ENCODE measurements around the gene FBXO9.
"Not testable (repeated sequence)": the region's sequence is repeated elsewhere in the genome, so short reads cannot be mapped to it uniquely, and the experiment has no call there.

Gene FBXO9

DNA sequence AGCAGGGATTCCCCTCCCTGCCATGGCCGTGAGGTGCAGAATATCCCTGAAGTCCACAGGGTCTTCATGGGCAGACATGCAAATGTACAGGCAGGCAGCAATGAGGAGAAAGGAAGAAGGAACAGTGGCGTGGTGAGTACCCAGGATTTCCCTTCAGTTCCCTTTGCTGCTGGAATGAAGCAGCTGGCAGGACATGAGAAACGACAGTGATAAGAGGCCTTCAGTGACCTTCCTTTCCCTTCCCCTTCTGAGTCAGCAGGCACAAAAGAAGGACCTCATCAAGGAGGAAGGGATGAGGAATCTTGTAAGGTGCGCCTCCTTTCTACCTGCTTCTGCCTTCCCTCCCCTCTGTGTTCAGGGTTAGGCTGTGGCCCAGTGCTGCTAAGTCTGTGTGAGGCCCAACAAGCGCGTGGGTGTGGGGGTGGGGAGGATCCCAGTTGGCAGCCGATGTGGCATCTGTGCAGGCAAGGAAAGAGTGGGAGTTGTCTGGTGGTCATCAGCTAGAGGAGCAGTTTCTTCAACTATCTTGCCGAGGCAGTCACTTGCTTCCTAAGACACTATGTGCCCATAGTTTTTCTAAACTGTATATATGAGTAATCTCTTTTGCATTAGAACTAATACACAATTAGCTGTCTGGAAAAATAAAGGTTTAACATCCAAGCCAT is 29.5 kb upstream of the FBXO9 start:
- in situ Hi-C loops (cut with HindIII; ENCODE audit: low pct_unique_long_range_greater_than_20kb, low sequenced_read_pairs), result no loop called here
- TF ChIP-seq JUND (IDR thresholded peaks at IDR 0.05; ENCODE audit: low read depth), result no peak

GRCh38 chr6:53038141-53038540 is 27.1 kb upstream of the FBXO9 start:
- no peak for DNase-seq (ENCODE audit: low read depth in 1 of 2, low spot score in 1 of 2)
- in situ Hi-C loops (cut with HindIII; ENCODE audit: low pct_unique_long_range_greater_than_20kb, low sequenced_read_pairs), result no loop called here
- no peak for TF ChIP-seq JUND (IDR thresholded peaks at IDR 0.05; ENCODE audit: low read depth)

More for the DNA sequence above, 29.5 kb upstream of the FBXO9 start:
- DNase-seq (ENCODE audit: low read depth in 1 of 2, low spot score in 1 of 2), result no peak

DNA sequence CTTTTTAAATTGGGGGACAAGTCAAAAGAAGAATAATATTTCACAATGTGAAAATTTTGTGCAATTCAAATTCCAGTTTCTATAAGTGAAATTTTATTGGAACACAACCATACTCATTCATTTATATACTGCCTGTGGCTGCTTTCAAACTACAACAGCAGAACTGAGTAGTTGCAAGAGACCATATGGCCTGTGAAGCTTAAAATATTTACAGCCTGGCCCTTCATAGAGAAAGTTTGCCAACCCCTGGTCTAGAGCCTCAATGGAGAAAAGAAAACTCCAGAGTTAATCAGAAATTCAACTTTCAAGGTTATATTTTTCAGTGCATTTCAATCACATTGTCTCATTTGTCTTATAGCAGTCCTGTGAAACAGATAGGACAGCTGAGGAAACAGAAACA is 26.6 kb upstream of the FBXO9 start:
- DNase-seq (ENCODE audit: low read depth in 1 of 2, low spot score in 1 of 2), result no peak
- in situ Hi-C loops (cut with HindIII; ENCODE audit: low pct_unique_long_range_greater_than_20kb, low sequenced_read_pairs), result no loop called here

DNA sequence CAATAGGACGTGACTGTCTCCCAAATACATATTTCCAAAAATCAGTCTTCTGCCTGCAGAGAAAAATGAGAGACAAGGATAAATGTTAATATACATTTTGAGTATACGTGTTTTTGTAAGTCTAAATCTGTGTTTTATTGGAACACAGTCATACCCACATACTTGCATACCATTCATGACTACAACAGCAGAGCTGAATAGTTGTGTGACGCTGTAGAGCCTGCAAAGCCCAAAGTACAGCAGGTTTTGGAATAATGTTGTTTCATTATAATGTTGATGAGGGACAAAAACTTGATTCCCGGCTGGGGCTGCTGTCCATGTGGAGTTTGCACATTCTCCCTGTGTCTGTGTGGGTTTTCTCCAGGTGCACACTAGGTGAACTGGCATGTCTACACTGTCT is 23.8 kb upstream of the FBXO9 start:
- no peak for DNase-seq (ENCODE audit: low read depth in 1 of 2, low spot score in 1 of 2)
- no peak for TF ChIP-seq JUND (IDR thresholded peaks at IDR 0.05; ENCODE audit: low read depth)
- in situ Hi-C loops (cut with HindIII; ENCODE audit: low pct_unique_long_range_greater_than_20kb, low sequenced_read_pairs), result no loop called here

More for the DNA sequence above, 26.6 kb upstream of the FBXO9 start:
- no peak for TF ChIP-seq JUND (IDR thresholded peaks at IDR 0.05; ENCODE audit: low read depth)

- in situ Hi-C loops (cut with HindIII; ENCODE audit: low pct_unique_long_range_greater_than_20kb, low sequenced_read_pairs), result no loop called here
- no peak for TF ChIP-seq JUND (IDR thresholded peaks at IDR 0.05; ENCODE audit: low read depth)
- DNase-seq (ENCODE audit: low read depth in 1 of 2, low spot score in 1 of 2), result no peak
These were observed 23.1 kb upstream of the FBXO9 start for GRCh38 chr6:53042112-53042511.

DNA sequence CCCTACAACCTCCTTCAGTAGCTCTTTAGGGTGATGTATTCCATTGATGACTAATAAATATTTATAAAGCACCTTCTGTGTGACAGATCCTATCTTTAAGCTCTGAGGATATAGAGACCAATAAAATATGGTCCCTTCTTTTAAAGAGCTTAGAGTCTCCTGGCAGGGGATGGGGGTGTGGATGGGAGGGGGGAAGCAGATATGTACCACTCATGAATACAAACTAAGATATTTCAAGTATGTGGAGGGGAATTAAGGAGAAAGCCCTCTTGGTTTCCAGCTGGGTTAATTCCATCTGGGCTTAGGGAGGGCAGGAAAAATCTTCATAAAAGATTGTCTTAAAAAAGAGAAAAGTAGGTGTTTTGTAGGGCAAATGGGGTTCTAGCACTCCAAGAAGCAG is 21.6 kb upstream of the FBXO9 start:
- DNase-seq (ENCODE audit: low read depth in 1 of 2, low spot score in 1 of 2), result no peak
- in situ Hi-C loops (cut with HindIII; ENCODE audit: low pct_unique_long_range_greater_than_20kb, low sequenced_read_pairs), result no loop called here
- TF ChIP-seq JUND (IDR thresholded peaks at IDR 0.05; ENCODE audit: low read depth), result no peak

DNA sequence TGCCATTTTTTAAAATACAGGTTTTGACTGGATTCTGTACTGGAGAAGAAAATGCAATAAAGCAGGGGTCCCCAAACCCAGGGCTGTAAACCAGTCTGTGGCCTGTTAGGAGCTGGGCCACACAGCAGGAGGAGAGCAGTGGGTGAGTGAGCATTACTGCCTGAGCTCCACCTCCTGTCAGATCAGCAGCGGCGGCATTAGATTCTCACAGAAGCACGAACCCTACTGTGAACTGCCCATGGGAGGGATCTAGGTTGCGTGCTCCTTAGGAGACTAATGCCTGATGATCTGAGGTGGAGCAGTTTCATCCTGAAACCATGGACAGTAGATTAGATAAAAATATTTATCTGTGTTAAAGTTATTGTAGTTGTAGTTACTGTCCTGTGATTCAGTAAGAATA is 21.1 kb upstream of the FBXO9 start:
- no peak for TF ChIP-seq JUND (IDR thresholded peaks at IDR 0.05; ENCODE audit: low read depth)
- no peak for DNase-seq (ENCODE audit: low read depth in 1 of 2, low spot score in 1 of 2)
- in situ Hi-C loops (cut with HindIII; ENCODE audit: low pct_unique_long_range_greater_than_20kb, low sequenced_read_pairs), result no loop called here

- no peak for DNase-seq (ENCODE audit: low read depth in 1 of 2, low spot score in 1 of 2)
- TF ChIP-seq JUND (IDR thresholded peaks at IDR 0.05; ENCODE audit: low read depth), result no peak
- in situ Hi-C loops (cut with HindIII; ENCODE audit: low pct_unique_long_range_greater_than_20kb, low sequenced_read_pairs), result no loop called here
These were observed 20.6 kb upstream of the FBXO9 start for GRCh38 chr6:53044572-53044971.

DNA sequence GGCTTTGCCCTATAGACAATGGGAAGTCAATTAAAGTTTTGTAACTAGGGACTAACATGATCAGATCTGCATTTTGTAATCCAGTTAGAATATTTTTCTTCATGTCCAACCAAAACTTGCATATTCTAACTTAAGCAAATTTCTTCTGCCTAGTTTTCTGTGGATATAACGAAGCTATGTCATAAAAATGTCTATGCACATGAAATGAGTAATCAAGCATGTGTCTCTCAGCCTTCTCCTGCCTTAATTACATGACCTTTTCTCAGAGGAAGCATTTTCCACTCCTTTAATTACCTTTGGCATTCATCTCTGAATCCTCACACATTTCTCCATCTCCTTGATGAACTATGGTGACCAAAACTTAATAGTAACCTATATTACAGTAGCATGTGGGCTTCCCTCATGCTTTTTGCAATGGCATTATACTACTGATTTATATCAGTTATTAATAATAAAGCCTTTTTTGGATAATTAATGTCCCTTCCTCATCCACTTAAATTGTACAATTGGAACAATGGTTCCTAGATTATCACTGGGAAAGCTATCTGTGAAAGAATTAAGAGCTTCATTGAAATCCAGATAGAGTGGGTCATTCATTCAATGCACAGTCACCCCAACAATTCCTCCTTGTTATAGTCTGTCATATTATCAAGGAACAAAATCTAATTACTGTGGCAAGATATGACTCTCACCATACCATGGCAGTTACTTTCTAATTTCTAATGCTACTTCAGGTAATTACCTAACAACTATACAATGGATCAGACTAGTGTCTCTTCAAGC is 19.1 kb upstream of the FBXO9 start:
- no peak for DNase-seq (ENCODE audit: low read depth in 1 of 2, low spot score in 1 of 2)
- in situ Hi-C loops (cut with HindIII; ENCODE audit: low pct_unique_long_range_greater_than_20kb, low sequenced_read_pairs), result no loop called here
- no peak for TF ChIP-seq JUND (IDR thresholded peaks at IDR 0.05; ENCODE audit: low read depth)

DNA sequence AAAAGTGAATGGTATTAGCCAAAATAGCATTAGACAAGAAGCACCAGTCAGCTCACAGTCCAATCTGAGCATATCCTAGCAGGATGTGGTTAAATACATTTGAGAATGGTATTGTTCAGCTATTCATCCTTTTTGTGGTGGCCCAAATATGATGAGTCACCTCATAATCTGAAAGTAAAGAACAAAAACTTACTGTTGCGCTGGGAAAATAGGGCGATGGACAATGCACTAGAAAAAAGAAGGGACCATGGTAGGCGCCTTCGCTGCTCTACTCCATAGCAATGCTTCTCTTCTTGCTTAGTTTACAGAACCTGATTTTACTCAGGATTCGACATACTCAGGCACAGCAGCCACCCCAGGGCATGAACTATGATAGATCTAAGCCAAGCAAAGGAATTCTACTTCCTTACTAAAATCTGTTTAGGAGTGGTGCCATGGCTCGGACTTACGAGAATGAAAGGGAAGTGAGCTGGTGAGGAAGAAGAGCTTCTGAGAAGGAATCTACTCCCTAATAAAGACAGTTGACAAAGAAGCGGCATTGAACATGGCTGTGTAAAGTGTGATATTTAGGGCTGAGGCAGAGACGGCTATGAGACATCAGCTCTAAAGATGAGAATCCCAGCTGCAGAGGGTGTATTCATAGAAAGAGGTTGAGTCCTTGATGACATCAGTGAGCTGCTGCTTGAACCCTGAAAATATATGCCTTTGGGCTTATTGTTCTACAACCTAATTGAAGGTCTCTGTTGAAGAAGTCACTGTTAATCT is 16.6 kb upstream of the FBXO9 start:
- no peak for TF ChIP-seq JUND (IDR thresholded peaks at IDR 0.05; ENCODE audit: low read depth)
- DNase-seq (ENCODE audit: low read depth in 1 of 2, low spot score in 1 of 2), result no peak
- in situ Hi-C loops (cut with HindIII; ENCODE audit: low pct_unique_long_range_greater_than_20kb, low sequenced_read_pairs), result no loop called here

DNA sequence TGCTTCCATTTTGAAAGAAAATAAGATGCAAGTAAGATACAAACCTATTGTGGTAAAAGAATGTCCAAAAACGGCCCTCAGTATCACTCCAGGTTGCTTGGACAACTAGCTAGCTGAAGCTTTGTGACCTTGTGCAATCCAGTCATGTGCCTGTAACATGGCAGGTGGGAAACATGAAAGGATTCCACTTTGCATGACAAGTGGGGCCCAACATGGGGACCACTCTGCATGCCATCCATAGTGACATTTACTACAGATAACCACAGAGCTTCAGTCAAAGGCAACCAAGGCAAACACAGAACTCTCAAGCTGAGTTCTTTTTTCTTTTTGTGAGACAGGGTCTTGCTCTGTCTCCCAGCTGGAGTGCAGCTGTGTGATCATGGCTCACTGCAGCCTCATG is 15.8 kb upstream of the FBXO9 start:
- no peak for TF ChIP-seq JUND (IDR thresholded peaks at IDR 0.05; ENCODE audit: low read depth)
- in situ Hi-C loops (cut with HindIII; ENCODE audit: low pct_unique_long_range_greater_than_20kb, low sequenced_read_pairs), result no loop called here
- DNase-seq (ENCODE audit: low read depth in 1 of 2, low spot score in 1 of 2), result no peak

GRCh38 chr6:53052152-53052551 is 13.1 kb upstream of the FBXO9 start:
- in situ Hi-C loops (cut with HindIII; ENCODE audit: low pct_unique_long_range_greater_than_20kb, low sequenced_read_pairs), result not testable (repeated sequence)

GRCh38 chr6:53054532-53054931 is 10.7 kb upstream of the FBXO9 start:
- no peak for DNase-seq (ENCODE audit: low read depth in 1 of 2, low spot score in 1 of 2)
- no peak for TF ChIP-seq JUND (IDR thresholded peaks at IDR 0.05; ENCODE audit: low read depth)
- in situ Hi-C loops (cut with HindIII; ENCODE audit: low pct_unique_long_range_greater_than_20kb, low sequenced_read_pairs), result no loop called here

More at GRCh38 chr6:53052152-53052551, 13.1 kb upstream of the FBXO9 start:
- not testable (repeated sequence) for DNase-seq (ENCODE audit: low read depth in 1 of 2, low spot score in 1 of 2)
